Cardiac fibroblast (primary cell): ENCODE data around the gene HERPUD1.

ENCODE experiments used
- DNase-seq, 2 donors: peaks; one replicate each; pipeline versions ENCODE4 v3.0.0 to v3.0.0-alpha.2; 2010; ENCODE audit warnings: low read depth in 2 of 2
- H3K4me3 ChIP-seq, 2 donors: replicated peaks in 1 of 2; 1 replicate in 1 of 2; 2 replicates in 1 of 2; pipeline ENCODE4 v1.5.1; 2011; ENCODE audit warnings: low read depth in 2 of 2, low read length in 2 of 2, mild to moderate bottlenecking in 2 of 2, moderate library complexity in 1 of 2
- TF ChIP-seq, protein P1 (sequence below): IDR thresholded peaks from one replicate; pipeline ENCODE4 v1.5.1; 2011; ENCODE audit warnings: low read depth, mild to moderate bottlenecking, low read length, inconsistent platforms

Gene HERPUD1

DNA sequence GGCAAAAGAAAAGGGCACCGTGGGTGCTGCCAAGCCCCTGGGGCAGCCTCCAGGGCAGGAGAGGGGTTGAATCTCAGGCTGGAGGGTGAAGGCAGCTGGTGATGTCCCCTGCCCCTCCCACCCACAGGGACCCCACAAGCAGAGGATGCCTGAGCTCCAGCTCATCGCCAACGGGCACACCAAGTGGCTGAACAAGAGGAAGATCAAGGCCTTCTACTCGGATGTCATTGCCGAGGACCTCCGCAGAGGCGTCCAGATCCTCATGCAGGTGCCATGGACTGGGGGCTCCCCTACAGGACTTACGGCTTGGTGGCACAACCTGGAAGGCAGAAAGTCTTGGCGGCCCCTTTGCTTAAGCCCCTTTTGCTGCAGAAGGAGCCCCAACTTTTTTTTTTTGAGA lies 45.1 kb upstream of the HERPUD1 start:
- no peak overlapping the region for H3K4me3 ChIP-seq
- no peak for DNase-seq
- TF ChIP-seq, protein P1, sequence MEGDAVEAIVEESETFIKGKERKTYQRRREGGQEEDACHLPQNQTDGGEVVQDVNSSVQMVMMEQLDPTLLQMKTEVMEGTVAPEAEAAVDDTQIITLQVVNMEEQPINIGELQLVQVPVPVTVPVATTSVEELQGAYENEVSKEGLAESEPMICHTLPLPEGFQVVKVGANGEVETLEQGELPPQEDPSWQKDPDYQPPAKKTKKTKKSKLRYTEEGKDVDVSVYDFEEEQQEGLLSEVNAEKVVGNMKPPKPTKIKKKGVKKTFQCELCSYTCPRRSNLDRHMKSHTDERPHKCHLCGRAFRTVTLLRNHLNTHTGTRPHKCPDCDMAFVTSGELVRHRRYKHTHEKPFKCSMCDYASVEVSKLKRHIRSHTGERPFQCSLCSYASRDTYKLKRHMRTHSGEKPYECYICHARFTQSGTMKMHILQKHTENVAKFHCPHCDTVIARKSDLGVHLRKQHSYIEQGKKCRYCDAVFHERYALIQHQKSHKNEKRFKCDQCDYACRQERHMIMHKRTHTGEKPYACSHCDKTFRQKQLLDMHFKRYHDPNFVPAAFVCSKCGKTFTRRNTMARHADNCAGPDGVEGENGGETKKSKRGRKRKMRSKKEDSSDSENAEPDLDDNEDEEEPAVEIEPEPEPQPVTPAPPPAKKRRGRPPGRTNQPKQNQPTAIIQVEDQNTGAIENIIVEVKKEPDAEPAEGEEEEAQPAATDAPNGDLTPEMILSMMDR: no peak

DNA sequence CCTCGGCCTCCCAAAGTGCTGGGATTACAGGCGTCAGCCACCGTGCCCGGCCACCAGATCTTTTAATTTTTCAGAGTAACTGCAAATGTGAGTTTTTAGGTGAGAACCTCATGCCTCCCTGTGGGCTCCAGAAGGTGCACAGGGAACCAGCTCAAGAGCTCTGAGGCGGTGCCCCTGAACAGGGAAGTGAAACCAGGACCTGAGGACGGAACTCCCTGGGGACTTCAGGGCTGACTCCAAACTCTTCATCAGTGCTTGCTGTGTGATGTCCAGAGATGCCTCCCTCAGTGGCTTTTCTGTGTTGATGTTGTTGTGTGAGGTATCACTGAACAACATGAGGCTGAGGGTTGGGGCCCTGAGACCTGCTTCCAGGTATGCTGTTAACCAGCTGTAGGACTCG lies 43.1 kb upstream of the HERPUD1 start:
- no peak for DNase-seq
- no peak overlapping the region for H3K4me3 ChIP-seq
- TF ChIP-seq, protein P1: no peak

DNA sequence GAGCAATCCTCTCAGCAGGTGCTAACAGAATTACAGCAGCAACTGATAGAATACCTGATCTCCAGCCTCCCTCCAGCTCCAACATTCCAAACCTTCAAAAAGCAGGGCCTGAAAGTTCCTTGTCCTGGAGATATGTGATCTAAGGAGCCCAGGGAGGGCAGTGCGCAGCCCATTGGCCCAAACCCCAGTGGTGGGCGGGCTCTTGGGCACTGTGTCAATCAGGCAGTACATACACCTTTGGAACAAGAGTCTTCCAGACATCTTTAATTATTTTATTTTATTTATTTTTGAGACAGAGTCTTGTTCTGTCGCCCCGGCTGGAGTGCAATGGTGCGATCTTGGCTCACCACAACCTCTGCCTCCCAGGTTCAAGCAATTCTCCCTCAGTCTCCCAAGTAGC lies 42.7 kb upstream of the HERPUD1 start:
- no peak overlapping the region for H3K4me3 ChIP-seq
- TF ChIP-seq, protein P1: no peak
- no peak for DNase-seq

DNA sequence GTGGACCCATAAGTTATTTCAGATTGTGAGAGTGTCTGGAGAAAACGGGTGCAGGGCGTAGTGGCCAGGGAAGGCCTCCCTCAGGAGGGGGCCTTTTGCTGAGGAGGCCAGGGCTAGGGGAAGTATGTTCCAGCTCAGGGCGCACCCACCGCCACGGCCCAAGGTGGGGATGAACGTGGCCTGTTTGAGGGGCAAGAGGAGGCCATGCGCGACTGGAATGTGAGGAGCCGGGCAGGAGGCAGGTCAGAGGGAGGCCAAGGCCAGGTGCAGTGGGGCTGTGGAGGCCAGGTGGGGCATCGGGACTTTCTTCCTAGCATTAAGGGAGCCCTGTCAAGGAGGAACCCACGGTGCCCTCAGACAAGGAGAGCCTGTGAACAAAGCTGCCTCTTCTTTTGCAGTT lies 40.3 kb upstream of the HERPUD1 start:
- DNase-seq: no peak
- TF ChIP-seq, protein P1: no peak

DNA sequence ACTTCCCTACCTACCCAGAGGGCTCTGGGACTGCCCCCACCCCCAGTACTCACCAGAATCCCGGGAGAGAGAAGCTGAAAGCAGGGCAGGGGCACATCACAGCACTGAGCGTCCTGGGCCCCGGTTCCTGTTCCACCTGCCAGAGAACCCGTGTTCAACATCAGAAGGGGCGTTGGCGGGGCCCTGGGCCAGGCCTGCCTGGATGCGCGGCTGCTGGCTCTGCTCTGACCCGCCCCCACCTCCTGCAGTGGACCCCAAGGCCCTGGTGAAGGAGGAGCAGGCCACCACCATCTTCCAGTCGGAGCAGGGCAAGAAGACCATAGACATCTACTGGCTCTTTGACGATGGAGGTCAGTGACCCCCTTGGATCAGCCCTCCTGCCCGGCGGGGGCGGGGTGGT lies 39.2 kb upstream of the HERPUD1 start:
- no peak overlapping the region for H3K4me3 ChIP-seq
- TF ChIP-seq, protein P1: no peak
- DNase-seq: no peak

More for the DNA sequence above, 40.3 kb upstream of the HERPUD1 start:
- no peak overlapping the region for H3K4me3 ChIP-seq

DNA sequence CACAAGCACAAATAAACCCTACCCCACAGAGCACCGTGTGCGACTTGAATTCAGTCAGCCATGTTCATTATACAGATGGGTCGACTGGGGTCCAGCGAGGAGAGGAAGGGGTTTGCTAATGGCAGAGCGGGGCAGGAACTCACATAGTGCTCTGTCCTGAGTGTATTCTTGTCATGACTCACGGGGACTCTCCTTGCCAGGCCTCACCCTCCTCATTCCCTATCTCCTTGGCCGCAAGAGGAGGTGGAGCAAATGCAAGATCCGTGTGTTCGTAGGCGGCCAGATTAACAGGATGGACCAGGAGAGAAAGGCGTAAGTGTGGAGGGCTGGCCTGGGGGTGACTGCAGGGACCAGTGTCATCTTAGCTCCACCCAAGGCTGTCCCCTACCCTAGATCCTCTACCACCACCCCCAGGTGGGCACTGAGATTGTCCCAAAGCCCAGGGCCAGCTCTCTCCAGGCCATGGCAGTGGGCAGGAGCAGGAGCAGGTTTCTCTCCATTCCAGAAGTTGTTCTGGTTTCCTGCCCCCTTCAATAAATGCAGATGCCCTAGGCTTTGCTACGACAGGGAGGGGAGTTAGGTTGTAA lies 37.5 kb upstream of the HERPUD1 start:
- TF ChIP-seq, protein P1: no peak

DNA sequence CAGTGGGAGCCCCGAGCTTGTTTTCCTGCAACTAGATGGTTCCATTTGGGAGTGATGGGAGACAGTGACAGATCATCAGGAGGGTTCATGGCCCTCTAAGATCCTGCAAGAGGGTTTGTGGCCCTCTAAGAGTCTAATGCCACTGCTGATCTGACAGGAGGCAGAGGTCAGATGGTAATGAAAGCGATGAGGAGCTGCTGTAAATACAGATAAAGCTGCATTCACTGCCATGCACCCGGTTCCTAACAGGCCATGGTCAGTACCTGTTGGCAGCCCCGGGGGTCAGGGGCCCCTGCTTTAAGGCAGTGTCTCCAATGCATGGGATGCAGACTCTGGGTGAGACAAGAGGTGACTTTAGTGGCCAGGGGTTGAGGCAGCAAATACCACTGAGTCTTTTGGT lies 36.1 kb upstream of the HERPUD1 start:
- TF ChIP-seq, protein P1: no peak
- H3K4me3 ChIP-seq: no peak overlapping the region
- no peak for DNase-seq

More for the DNA sequence above, 37.5 kb upstream of the HERPUD1 start:
- DNase-seq: no peak
- no peak overlapping the region for H3K4me3 ChIP-seq
